HepG2 (cell line): ENCODE results near the gene ESYT1. TPM values are rescaled to one million over a fixed set of nuclear protein-coding genes. Genes with fewer than 3 reads are reported as not detected.

ENCODE experiments used
- HHEX ChIP-seq: IDR thresholded peaks from 2 replicates; pipeline ENCODE4 v1.6.1; 2016; ENCODE audit warnings: control low read depth
- HIVEP1 ChIP-seq: sonication (generic); formaldehyde crosslinking; IDR thresholded peaks from 2 replicates; pipeline ENCODE4 v1.4.0; 2020; ENCODE audit warnings: mild to moderate bottlenecking, missing genetic modification reagents
- PHB2 ChIP-seq: fragments of 450-650 bp; IDR thresholded peaks from 2 replicates; pipeline ENCODE4 v1.6.1; 2018; ENCODE audit not compliant: partially characterized antibody
- RAD51 ChIP-seq: fragments of 450-650 bp; IDR thresholded peaks from 2 replicates; pipeline ENCODE4 v1.6.1; 2016; ENCODE audit warnings: borderline replicate concordance
- SIX1 ChIP-seq: sonication (generic); formaldehyde crosslinking; IDR thresholded peaks from 2 replicates; pipeline ENCODE4 v1.4.0; 2020; ENCODE audit warnings: missing genetic modification reagents, borderline replicate concordance
- SOX6 ChIP-seq, 2 experiments: fragments of 450-650 bp in 1 of 2; sonication (generic) in 1 of 2; formaldehyde crosslinking in 1 of 2; IDR thresholded peaks; 2 replicates each; pipeline versions ENCODE4 v1.4.0 to v1.6.1; 2017 to 2020; ENCODE audit warnings: antibody characterized with exemption in 1 of 2, mild to moderate bottlenecking in 1 of 2, missing genetic modification reagents in 1 of 2
- SYNCRIP ChIP-seq: fragments of 200-400 bp; formaldehyde crosslinking; IDR thresholded peaks from 2 replicates; pipeline ENCODE4 v1.6.1; 2018; ENCODE audit warnings: mild to moderate bottlenecking, low read depth, low read length; ENCODE audit not compliant: insufficient read depth
- ZBTB38 ChIP-seq: sonication (generic); formaldehyde crosslinking; IDR thresholded peaks from 2 replicates; pipeline ENCODE4 v1.5.1; 2020; ENCODE audit warnings: mild to moderate bottlenecking, missing genetic modification reagents
- ZNF101 ChIP-seq: sonication (generic); formaldehyde crosslinking; IDR thresholded peaks from 2 replicates; pipeline ENCODE4 v1.4.0; 2020; ENCODE audit warnings: mild to moderate bottlenecking, low read depth, missing genetic modification reagents, borderline replicate concordance
- ZNF136 ChIP-seq: sonication (generic); formaldehyde crosslinking; IDR thresholded peaks from 2 replicates; pipeline ENCODE4 v1.8.1; 2022; ENCODE audit warnings: low read depth, mild to moderate bottlenecking, moderate library complexity, missing genetic modification reagents
- ZNF572 ChIP-seq: sonication (generic); formaldehyde crosslinking; IDR thresholded peaks from 2 replicates; pipeline ENCODE4 v1.5.1; 2020; ENCODE audit warnings: mild to moderate bottlenecking, missing genetic modification reagents
- polyA plus RNA-seq, 8 experiments: library from polyadenylated mRNA; depleted of rRNA in 3 of 8; stranded (reverse) in 7 of 8; unstranded in 1 of 8; fragments of >200 nt; fragmentation: Illumina TruSeq in 4 of 8; extraction: Trizol in 4 of 8; gene quantifications; 2 replicates each; pipeline versions ENCODE4 v1.2.1 to v1.2.3, GENCODE V29; 2011 to 2016; ENCODE audit warnings: low read depth in 4 of 8, missing spikeins in 1 of 8, mixed read lengths in 1 of 8; ENCODE audit not compliant: insufficient read depth in 1 of 8
- total RNA-seq, 5 experiments: library from RNA; depleted of rRNA; stranded (reverse); fragments of >200 nt; fragmentation: Illumina TruSeq; extraction: Trizol; gene quantifications; 2 replicates each; pipeline ENCODE4 v1.2.3, GENCODE V29; 2016; ENCODE audit warnings: low read depth in 1 of 5
- TF ChIP-seq, protein P1 (sequence below): sonication (generic); formaldehyde crosslinking; conservative IDR thresholded peaks from 2 replicates; pipeline ENCODE4 v1.4.0; 2020; ENCODE audit warnings: mild to moderate bottlenecking, missing genetic modification reagents, moderate library complexity
- TF ChIP-seq, protein P2 (sequence below): sonication (generic); formaldehyde crosslinking; IDR thresholded peaks from 2 replicates; pipeline ENCODE4 v1.4.0; 2020; ENCODE audit warnings: missing genetic modification reagents
- TF ChIP-seq, protein P3 (sequence below): sonication (generic); formaldehyde crosslinking; IDR thresholded peaks from 2 replicates; pipeline ENCODE4 v1.8.1; 2023; ENCODE audit warnings: mild to moderate bottlenecking, inconsistent platforms, moderate library complexity, missing genetic modification reagents, borderline replicate concordance

The ESYT1 gene
- total and polyA plus RNA-seq, 2 of the 13 experiments (the other 11 are each of a cell fraction or from before 2014, with no cell fraction given) = 66.9 to 71.0 TPM

DNA sequence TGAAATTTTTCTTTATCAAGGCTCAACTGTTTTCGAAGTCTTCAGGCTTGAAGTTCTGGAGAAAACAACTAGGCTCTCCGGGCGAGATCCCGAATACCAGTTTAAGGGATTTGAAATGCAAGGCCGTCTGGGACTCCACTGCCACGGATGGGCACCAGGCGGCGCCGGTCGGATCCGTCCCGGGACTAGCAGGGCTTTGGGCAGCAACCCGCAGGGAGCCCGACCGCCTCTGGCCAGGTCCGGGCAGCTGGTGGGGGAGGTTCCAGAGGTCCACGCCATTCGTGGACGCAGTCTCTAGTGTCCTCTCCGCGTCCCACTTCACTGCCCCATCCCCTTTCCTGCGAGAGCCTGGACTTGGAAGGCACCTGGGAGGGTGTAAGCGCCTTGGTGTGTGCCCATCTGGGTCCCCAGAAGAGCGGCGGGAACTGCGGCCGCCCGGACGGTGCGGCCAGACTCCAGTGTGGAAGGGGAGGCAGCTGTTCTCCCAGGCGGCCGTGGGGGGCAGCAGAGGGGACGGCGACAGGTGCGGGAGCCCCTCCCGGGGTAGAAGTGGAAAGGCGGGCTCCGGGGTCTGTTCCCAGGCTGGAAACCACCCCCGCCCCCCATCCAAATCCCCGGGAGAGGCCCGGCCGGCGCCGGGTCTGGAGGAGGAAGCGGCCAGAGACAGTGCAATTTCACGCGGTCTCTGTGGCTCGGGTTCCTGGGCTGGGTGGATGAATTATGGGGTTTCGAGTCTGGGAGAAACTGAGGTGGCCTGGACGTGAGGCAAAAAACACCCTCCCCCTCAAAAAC lies 48.9 kb upstream of the ESYT1 start (continued):
- TF ChIP-seq ZBTB38 = no peak
- 0 out of 2 replicates have a peak, but pooled peaks have one; percentile 72 for TF ChIP-seq ZNF572
- no peak for TF ChIP-seq SIX1 (CRISPR knock-in tag)
- no peak for TF ChIP-seq ZNF101 (CRISPR knock-in tag)
- TF ChIP-seq, protein P1, sequence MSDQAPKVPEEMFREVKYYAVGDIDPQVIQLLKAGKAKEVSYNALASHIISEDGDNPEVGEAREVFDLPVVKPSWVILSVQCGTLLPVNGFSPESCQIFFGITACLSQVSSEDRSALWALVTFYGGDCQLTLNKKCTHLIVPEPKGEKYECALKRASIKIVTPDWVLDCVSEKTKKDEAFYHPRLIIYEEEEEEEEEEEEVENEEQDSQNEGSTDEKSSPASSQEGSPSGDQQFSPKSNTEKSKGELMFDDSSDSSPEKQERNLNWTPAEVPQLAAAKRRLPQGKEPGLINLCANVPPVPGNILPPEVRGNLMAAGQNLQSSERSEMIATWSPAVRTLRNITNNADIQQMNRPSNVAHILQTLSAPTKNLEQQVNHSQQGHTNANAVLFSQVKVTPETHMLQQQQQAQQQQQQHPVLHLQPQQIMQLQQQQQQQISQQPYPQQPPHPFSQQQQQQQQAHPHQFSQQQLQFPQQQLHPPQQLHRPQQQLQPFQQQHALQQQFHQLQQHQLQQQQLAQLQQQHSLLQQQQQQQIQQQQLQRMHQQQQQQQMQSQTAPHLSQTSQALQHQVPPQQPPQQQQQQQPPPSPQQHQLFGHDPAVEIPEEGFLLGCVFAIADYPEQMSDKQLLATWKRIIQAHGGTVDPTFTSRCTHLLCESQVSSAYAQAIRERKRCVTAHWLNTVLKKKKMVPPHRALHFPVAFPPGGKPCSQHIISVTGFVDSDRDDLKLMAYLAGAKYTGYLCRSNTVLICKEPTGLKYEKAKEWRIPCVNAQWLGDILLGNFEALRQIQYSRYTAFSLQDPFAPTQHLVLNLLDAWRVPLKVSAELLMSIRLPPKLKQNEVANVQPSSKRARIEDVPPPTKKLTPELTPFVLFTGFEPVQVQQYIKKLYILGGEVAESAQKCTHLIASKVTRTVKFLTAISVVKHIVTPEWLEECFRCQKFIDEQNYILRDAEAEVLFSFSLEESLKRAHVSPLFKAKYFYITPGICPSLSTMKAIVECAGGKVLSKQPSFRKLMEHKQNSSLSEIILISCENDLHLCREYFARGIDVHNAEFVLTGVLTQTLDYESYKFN (CRISPR knock-in tag) = no peak
- TF ChIP-seq SOX6 (IDR thresholded peaks at IDR 0.05) = no peak
- peak; percentile 62 for TF ChIP-seq SOX6 (CRISPR knock-in tag; IDR thresholded peaks at IDR 0.05)
- 0 out of 2 replicates have a peak, but pooled peaks have one; percentile 28 for TF ChIP-seq ZNF136
- TF ChIP-seq HIVEP1 (CRISPR knock-in tag) = no peak
- TF ChIP-seq, protein P2, sequence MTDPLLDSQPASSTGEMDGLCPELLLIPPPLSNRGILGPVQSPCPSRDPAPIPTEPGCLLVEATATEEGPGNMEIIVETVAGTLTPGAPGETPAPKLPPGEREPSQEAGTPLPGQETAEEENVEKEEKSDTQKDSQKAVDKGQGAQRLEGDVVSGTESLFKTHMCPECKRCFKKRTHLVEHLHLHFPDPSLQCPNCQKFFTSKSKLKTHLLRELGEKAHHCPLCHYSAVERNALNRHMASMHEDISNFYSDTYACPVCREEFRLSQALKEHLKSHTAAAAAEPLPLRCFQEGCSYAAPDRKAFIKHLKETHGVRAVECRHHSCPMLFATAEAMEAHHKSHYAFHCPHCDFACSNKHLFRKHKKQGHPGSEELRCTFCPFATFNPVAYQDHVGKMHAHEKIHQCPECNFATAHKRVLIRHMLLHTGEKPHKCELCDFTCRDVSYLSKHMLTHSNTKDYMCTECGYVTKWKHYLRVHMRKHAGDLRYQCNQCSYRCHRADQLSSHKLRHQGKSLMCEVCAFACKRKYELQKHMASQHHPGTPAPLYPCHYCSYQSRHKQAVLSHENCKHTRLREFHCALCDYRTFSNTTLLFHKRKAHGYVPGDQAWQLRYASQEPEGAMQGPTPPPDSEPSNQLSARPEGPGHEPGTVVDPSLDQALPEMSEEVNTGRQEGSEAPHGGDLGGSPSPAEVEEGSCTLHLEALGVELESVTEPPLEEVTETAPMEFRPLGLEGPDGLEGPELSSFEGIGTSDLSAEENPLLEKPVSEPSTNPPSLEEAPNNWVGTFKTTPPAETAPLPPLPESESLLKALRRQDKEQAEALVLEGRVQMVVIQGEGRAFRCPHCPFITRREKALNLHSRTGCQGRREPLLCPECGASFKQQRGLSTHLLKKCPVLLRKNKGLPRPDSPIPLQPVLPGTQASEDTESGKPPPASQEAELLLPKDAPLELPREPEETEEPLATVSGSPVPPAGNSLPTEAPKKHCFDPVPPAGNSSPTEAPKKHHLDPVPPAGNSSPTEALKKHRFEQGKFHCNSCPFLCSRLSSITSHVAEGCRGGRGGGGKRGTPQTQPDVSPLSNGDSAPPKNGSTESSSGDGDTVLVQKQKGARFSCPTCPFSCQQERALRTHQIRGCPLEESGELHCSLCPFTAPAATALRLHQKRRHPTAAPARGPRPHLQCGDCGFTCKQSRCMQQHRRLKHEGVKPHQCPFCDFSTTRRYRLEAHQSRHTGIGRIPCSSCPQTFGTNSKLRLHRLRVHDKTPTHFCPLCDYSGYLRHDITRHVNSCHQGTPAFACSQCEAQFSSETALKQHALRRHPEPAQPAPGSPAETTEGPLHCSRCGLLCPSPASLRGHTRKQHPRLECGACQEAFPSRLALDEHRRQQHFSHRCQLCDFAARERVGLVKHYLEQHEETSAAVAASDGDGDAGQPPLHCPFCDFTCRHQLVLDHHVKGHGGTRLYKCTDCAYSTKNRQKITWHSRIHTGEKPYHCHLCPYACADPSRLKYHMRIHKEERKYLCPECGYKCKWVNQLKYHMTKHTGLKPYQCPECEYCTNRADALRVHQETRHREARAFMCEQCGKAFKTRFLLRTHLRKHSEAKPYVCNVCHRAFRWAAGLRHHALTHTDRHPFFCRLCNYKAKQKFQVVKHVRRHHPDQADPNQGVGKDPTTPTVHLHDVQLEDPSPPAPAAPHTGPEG = peak; percentile 100
- TF ChIP-seq, protein P3, sequence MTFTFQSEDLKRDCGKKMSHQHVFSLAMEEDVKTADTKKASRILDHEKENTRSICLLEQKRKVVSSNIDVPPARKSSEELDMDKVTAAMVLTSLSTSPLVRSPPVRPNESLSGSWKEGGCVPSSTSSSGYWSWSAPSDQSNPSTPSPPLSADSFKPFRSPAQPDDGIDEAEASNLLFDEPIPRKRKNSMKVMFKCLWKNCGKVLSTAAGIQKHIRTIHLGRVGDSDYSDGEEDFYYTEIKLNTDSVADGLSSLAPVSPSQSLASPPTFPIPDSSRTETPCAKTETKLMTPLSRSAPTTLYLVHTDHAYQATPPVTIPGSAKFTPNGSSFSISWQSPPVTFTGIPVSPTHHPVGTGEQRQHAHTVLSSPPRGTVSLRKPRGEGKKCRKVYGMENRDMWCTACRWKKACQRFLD (CRISPR knock-in tag) = no peak
- no peak for TF ChIP-seq HHEX
- no peak for TF ChIP-seq RAD51
- no peak for TF ChIP-seq PHB2
- no peak for TF ChIP-seq SYNCRIP
